ENCODE results near the gene SMCO3.

DNA sequence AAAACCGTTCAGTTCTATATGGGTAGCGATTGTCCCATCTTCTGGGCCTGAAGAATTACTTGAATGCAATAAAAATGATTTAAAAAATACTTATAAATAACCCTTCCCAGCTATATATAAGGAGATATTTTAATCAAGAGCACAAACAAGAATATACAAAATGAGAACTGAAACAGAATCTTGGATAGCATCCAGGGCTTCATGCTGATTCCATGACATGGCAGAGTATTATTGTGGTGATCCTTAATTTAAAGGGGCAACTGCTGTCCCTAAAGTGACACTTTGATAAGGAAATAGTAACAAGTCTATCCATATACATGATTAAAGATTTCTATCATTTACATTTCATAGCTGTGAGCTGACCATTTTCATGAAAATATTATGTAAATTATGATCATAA is 29.5 kb downstream of the SMCO3 start:
- TF ChIP-seq SIN3A (IDR thresholded peaks at IDR 0.05; ENCODE audit: borderline replicate concordance, low read depth, low read length) (no peak), GABPA (IDR thresholded peaks at IDR 0.05; ENCODE audit: low read depth, low read length) (no peak), GABPA (CRISPR knock-in tag; IDR thresholded peaks at IDR 0.05; ENCODE audit: low read depth) (no peak), ZNF292 (CRISPR knock-in tag; IDR thresholded peaks at IDR 0.05; ENCODE audit: borderline replicate concordance, low read depth) (no peak), ZIK1 (CRISPR knock-in tag; IDR thresholded peaks at IDR 0.05; ENCODE audit: borderline replicate concordance, low read depth) (no peak), FOXK2 (IDR thresholded peaks at IDR 0.05) (no peak), NFE2L2 (IDR thresholded peaks at IDR 0.05; ENCODE audit: low read length) (no peak), PHF8 (CRISPR knock-in tag; IDR thresholded peaks at IDR 0.05) (no peak), EHMT2 (IDR thresholded peaks at IDR 0.05; ENCODE audit: borderline replicate concordance, low read depth, low read length) (no peak), HIVEP1 (CRISPR knock-in tag; IDR thresholded peaks at IDR 0.05) (no peak), EED (CRISPR knock-in tag; IDR thresholded peaks at IDR 0.05) (no peak), MXI1 (IDR thresholded peaks at IDR 0.05; ENCODE audit: borderline replicate concordance, low read depth, low read length) (no peak)
- TF ChIP-seq, protein P1, sequence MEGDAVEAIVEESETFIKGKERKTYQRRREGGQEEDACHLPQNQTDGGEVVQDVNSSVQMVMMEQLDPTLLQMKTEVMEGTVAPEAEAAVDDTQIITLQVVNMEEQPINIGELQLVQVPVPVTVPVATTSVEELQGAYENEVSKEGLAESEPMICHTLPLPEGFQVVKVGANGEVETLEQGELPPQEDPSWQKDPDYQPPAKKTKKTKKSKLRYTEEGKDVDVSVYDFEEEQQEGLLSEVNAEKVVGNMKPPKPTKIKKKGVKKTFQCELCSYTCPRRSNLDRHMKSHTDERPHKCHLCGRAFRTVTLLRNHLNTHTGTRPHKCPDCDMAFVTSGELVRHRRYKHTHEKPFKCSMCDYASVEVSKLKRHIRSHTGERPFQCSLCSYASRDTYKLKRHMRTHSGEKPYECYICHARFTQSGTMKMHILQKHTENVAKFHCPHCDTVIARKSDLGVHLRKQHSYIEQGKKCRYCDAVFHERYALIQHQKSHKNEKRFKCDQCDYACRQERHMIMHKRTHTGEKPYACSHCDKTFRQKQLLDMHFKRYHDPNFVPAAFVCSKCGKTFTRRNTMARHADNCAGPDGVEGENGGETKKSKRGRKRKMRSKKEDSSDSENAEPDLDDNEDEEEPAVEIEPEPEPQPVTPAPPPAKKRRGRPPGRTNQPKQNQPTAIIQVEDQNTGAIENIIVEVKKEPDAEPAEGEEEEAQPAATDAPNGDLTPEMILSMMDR (CRISPR knock-in tag; IDR thresholded peaks at IDR 0.05) = no peak
- TF ChIP-seq, protein P2, sequence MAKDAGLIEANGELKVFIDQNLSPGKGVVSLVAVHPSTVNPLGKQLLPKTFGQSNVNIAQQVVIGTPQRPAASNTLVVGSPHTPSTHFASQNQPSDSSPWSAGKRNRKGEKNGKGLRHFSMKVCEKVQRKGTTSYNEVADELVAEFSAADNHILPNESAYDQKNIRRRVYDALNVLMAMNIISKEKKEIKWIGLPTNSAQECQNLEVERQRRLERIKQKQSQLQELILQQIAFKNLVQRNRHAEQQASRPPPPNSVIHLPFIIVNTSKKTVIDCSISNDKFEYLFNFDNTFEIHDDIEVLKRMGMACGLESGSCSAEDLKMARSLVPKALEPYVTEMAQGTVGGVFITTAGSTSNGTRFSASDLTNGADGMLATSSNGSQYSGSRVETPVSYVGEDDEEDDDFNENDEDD (CRISPR knock-in tag; IDR thresholded peaks at IDR 0.05; ENCODE audit: borderline replicate concordance) = no peak
